RPMI8226 (cell line): ENCODE results near the gene GABBR2.

Experiments used
- DNase-seq: peaks from one replicate; pipeline ENCODE4 v3.0.0-alpha.2; 2015

Gene GABBR2

DNA sequence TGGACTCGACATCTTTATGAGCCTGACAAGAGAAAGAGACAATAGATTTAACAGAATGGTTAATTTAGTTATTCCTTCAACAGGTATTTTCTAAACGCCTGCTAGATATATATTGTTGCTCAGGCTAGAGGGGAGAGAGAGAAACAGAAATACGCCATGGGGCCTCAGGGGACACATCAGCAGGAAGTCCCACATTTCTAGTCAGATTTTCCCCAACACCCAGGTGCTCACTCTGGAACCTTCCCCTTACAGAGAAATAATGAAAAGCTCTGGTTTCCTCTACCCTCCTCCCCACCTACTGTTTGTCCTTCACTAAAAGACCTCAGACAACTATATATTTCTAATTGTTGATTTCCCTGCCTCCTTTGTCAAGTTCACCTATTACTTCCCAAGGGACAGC, 323.0 kb downstream of the GABBR2 start:
- no peak for DNase-seq

GRCh38 chr9:98383758-98384157, 325.0 kb downstream of the GABBR2 start:
- no peak for DNase-seq

- DNase-seq = no peak
These were observed 327.2 kb downstream of the GABBR2 start for GRCh38 chr9:98381311-98382103.

DNA sequence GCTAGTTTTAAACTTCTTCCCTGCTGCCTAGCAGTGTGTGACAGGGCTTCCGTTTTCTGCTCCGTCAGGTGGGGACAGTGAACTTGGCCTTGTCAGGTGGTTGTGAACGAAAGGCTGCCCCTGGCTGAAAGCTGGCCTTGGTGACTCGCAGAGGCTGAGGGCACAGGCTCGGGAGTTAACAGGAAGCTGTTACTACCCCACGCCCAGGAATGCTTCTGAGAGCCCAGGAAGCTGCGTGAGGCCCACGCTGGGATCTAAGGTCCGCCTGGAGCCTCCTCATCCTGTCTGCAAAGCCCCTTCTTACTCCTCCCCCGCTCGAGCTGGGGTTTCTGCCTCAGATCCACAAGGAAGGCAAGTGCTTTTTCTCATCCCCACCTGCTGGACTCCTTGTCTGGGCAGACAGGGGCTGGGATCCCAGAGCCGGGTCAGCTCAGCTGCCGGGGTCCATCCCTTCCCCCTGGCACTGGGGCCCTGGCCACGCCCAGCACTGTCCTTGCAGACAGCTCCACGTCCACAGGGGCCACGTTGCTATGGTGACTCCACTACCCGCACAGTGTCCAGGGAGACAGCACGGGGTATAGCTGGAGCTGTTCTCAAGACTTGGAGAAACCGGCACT, 328.6 kb downstream of the GABBR2 start:
- DNase-seq = no peak

- DNase-seq = no peak
These were observed 329.2 kb downstream of the GABBR2 start for GRCh38 chr9:98379572-98379971.

- no peak for DNase-seq
These were observed 329.9 kb downstream of the GABBR2 start for GRCh38 chr9:98378794-98379193.

DNA sequence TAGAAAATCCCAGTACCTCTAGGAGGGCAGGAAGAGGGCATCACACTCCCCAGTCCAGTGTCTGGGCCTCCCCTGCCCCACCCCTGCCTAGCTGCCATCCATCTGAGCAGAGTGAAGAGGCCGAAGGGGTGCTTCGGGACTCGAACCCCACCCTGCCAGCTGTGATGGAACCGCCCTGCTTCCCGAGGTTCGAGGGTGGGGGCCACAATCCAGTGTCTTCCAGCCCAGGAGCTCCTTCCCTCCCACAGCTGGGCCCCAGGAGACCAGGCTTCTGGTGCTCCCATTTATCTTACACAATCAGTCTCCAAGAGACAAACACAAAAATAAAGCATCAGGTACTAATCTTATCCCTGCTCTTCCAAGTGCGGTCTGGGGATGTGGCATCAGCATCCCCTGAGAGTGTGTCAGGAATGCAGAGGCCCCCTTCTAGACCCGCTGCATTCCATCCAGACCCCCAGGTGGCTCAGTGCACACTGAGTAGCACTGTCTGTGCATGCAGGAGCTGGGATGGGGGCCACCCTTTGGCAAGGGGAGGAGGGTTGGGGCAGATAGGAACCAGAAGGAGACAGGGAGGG, 330.4 kb downstream of the GABBR2 start:
- no peak for DNase-seq

DNA sequence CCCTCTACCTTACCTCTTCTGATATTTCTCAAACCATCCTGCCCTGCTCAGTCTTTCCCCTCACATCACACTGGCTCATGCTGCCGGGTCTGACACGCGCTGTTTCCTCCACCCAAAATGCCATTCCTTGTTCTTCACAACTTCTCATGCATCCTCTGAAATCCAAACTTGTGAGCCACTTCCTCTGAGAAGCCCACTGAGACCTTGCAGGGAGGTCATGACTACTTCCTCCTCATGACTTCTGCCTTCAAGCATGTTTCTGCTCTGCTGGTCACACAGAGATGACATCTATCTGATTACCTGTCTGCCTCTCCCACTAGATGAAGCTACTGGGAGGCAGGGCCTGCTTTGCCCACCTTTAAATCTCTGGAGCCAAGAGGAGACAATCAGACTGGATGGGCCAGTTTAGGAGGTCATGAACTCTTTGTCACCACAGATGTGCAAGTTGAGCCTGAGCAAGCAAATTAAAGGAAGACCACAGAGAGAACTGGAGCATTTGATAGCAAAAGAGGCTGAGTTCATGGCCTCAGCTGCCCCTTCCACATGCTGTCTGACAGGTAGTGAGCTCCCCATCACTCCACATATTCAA, 333.5 kb downstream of the GABBR2 start:
- no peak for DNase-seq

GRCh38 chr9:98374385-98375051, 334.2 kb downstream of the GABBR2 start:
- no peak for DNase-seq

- no peak for DNase-seq
These were observed 335.1 kb downstream of the GABBR2 start for GRCh38 chr9:98373609-98374008.

GRCh38 chr9:98372077-98372836, 336.5 kb downstream of the GABBR2 start:
- DNase-seq = no peak

DNA sequence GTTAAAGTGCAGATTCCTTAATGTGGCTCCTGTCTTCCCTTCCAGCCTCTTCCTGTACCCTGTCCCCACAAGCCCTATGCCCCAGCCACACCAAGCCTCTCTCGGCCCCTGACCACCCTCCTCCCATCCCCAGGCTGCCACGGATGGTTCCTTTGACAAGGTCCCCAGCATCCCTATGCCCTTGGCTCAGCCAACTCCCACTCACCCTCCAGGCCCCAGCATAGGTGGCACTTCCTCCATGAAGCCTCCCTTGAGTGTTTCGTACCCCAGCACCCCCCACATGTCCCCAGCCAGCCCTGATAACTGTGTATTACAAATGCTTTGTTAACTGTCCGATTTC, 337.8 kb downstream of the GABBR2 start:
- DNase-seq = no peak

DNA sequence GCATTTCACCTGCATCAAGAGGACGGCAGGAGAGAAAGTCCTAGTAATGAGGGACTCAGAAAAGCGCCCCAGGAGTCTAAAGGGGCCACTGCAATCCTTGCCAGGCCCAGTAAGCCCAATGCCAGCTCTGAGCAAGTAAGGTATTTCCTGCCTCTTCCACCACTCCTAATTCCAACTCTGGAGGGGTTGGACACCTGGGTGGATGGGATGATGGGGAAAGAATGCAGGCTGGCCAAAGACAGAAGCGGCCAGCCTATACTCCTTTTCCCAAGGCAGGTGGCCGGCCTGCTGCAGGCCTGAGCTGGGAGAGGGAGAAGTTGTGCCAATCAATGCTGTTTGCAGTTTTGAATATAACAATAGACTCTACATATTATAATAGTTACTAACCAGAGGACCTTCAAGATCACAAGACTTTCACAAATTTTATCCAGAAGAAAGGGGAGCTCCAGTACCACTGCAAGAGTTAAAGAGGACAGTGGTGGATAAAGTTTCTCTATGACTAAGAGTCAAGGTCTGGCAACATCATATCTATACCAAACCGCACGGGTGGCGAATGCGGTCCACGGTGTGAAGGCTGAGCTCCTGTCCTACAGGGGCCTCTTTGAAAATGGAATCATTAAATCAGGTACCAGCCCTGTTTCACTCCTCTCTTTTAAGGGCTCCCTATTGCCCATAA, 338.3 kb downstream of the GABBR2 start:
- no peak for DNase-seq

- DNase-seq = no peak
These were observed 338.8 kb downstream of the GABBR2 start for GRCh38 chr9:98369896-98370295.

DNA sequence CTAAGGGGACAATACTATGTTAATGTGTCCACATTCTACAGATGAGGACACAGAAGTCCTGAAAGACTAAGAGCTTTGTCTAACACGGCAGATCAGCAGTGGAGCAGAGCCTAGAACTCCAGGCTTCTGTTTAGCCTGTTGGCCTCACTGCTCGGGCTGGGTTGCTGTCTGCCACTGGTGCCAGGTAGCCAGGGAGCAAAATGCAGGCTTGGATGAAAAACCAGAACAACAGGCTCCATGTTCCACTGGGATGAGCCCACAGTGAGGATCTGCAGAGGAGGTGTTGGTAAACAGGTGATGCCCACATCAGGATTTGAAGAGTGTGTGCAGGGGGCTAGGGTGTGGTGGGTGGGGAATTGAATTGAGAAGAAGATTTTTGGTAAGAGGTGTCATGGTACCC, 339.3 kb downstream of the GABBR2 start:
- no peak for DNase-seq

- DNase-seq = no peak
These were observed 339.7 kb downstream of the GABBR2 start for GRCh38 chr9:98369066-98369425.

DNA sequence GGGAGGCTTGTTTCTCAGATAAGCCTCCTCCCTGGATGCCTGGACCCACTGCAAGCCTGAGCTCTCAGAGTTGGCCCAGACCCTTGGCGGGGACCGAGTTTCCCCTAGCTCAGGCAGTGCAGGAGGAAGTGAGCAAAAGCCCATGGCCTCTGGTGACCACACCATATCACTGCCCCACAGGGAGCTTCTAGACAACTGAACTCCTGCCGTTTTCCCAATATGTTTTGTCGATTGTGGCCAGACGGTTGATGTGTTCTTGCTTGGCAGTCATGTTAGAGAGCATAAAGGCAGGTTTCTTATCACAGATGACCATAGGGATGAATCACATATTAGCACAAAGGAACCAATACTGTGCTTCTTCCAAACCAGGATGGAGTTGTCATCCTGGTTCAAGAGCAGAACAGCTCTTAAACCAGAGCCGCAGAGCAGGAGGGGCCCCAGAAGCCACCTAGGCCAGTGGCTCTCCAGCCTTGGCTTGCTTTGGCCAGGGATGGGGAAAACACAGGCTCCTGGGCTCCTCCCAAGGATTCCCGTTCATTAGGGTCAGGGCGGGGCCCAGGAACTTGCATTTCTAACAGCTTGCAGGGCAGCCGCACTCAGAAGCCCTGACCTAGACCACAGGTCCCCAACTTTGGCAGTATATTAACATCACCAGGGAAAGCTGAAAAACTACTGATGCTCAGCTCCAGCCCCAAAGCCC, 340.2 kb downstream of the GABBR2 start:
- DNase-seq = no peak

- no peak for DNase-seq
These were observed 340.8 kb downstream of the GABBR2 start for GRCh38 chr9:98367923-98368322.

DNA sequence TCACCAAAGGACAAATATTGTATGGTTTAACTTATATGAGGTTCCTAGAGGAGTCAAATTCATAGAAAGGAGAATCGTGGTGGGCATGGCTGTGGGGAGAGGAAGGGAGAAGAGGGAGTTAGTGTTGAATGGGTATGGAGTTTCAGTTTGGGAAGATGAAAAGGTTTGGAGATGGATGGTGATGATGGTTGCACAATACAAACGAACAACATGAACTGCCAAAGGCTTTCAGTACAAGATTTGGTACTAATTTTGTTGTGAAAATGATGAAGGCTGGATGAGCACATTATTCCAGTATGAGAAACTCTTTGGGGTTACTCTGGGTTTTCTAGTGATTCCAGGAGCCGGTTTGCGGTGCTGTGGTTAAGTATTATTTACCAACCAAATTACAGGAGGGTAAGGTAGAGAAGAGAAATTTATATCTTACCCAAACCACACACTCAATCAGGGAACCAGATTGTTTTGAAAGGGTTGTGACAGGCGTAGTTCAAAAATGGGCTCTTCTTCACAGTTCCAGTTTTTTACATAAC, 341.3 kb downstream of the GABBR2 start:
- no peak for DNase-seq

GRCh38 chr9:98365781-98366180, 343.0 kb downstream of the GABBR2 start:
- no peak for DNase-seq

GRCh38 chr9:98365227-98365669, 343.5 kb downstream of the GABBR2 start:
- peak; percentile 10 for DNase-seq
